GM19023 (cell line): ENCODE results near the gene WNT9B.

Experiments
- ATAC-seq: cut with Tn5 transposase; IDR thresholded peaks from one replicate; pipeline ENCODE4 v1.9.1; 2021; ENCODE audit warnings: mild to moderate bottlenecking, moderate library complexity; ENCODE audit not compliant: unreplicated experiment

Gene WNT9B

DNA sequence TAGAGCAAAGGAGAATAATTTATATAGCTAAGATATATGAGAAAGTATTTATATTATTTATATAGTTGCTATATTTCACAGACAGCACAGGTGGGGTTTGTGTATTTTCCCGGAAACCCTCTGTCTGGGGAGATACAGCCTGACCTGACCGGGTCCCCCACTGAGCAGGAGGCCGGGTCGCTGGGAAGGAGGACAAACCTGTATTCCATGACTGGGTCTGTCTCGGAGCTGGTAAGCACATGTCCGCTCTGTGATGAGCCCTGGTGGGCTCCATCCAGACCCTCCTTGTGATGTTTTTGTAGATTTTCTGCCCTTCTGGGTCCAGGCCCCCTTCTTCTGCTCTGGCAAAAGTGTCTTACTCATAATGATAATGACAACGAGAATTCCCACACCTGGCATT, 27.7 kb downstream of the WNT9B start:
- no peak for ATAC-seq

DNA sequence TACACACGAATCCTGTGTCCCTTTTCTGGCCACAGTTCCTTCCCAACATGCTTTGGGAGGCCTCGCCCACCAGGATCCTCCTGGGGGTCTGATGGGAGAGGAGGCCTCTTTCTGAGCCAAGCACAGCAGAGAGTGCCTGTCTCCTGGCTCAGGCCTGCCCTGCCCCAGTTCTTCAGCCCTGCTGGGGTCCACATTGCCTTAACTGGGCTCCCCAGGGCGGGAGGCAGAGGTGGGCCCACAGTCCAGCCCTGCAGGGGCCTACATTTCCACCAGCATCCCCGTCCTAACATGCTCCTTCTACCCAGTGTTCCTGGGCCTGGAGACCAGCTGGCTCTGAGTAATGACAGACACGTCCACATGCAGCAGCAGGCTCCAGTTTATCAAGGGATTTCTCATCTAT, 29.6 kb downstream of the WNT9B start:
- no peak for ATAC-seq

DNA sequence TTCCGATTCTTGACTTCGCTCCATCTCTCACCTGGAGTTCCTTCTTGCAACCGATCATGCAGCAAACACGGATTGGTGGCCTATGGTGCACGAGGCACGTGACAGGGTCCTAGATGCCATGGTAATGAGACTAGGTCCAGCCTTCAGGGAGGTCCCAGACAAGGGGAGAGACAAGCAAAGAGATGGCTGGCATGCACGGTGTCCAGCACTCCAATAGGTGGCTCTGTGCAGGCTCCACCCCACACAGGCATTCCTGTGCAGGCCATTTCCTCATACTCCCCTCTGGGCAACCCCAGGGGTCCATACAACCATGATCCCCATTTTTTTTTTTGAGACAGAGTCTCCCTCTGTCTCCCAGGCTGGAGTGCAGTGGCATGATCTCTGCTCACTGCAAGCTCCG, 31.3 kb downstream of the WNT9B start:
- no peak for ATAC-seq

DNA sequence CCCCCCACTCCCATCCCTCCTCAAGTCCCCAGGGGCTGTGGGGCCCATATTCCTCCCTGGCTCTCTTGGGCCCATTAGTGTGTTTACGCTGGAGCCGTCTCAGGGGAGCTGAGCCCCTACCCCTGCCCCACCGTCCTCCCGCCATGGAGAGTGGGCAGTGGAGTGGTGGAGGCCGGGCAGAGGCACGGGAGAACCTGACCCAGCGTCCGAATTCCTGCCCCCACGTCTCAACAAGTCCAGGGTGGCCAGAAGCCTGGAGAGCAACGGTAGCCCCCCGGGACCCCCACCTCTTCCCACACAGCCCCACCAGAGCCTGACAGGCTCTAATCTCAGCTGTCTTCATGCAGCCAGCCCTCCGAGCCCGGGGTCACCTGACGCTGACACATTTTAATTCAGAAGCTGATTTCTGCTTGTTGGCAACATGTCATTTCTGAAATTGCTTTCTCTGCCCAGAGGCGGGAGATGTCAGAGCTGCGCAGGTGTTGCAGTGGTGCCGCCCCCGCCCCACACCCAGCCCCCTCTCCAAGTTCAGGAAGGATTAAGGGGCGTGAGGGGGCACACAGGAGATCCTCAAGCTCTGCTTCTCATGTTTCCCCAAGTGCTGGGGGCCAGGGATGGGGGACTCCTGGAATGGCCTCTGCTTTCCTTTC, 32.6 kb downstream of the WNT9B start:
- no peak for ATAC-seq

GRCh38 chr17:46884552-46884951, 33.2 kb downstream of the WNT9B start:
- ATAC-seq: no peak

DNA sequence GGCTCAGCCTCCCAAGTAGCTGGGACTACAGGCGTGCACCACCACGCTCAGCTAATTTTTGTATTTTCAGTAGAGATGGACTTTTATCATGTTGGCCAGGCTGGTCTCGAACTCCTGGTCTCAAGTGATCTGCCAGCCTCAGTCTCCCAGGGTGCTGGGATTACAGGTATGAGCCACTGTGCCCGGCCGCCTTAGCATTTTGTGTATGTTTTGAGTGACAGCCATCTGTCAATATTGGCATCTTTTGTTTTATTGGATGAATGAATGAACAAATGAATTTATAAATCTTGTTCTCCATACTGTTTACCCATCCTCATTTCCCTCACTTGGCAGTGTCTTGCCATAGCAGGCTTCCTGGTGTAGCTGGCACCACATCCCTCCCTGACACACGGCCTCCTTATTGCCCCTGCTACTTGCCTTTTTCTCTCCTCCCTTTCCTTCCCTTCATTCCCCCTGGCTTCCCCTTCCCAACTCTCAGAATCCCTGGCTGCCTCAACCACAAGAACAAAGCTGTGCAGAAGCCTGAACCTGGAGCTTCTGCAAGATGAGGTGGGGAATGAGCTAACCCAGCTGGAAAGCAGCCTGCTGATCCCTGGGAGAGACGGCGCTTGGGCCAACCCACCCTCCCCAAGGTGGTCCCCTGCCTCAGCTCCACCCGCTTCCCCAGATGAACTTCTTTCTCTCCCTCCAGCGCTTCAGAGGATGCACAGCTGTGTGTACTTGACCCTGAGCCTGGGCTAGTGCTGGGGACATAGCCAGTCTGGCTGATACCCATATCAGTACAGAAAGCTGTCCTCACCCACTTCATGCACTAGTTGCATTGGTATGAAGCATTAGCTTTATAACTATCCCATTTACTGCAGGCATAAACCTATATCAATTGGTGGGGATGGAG, 34.3 kb downstream of the WNT9B start:
- no peak for ATAC-seq

DNA sequence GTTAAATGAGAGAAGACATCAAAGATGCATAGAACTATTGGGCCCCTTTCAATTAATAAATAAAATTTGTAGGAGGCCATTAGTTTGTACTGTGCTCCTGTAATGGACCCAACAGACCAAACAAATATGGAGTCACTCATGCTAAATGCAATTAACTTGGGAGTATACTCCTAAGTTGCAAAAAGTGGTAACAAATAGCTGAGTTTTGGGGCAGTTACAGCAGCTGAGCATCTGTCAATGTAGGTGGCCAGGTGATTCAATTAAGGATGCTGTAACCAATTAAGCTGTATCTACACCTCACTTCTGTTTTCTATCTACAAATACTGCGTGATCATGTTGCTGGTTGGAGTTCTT, 34.9 kb downstream of the WNT9B start:
- no peak for ATAC-seq

DNA sequence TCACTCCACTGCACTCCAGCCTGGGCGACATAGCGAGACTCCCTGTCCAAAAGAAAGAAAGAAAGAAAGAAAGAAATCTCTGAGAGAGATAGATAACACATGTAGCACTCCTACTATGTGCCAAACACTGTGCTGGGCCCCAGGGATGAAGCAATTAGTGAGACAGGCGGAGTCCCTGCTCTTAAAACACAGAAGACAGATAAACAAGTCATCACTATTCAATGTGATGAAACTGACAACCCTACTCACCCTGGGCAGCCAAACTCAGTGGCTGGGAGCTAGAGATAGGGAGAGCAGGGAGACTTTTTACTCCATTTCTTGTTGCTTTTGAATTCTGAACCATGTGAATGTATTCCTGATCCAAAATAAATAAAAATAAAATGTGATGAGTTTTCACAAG, 36.3 kb downstream of the WNT9B start:
- ATAC-seq: no peak

GRCh38 chr17:46888727-46889126, 37.3 kb downstream of the WNT9B start:
- ATAC-seq: no peak

DNA sequence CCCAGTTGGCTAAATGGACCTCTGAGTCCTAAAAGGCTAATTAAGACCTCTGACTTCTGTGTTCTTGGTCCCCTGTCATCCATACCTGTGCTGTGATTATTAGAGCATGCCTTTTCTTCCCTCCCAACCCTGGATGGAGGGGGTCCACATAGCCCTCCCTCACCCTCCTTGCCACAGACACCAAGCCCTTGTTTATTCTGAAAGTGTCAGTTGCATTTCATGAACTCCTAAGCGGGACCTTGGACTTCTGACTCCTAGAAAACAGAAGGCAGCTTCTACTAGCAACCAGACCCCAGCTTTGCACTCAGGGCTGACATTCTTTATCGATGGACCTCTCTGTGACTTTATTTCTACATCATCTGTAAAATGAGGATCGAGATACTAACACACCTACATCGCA, 38.1 kb downstream of the WNT9B start:
- no peak for ATAC-seq

- no peak for ATAC-seq
Measured at GRCh38 chr17:46889992-46890564, 38.7 kb downstream of the WNT9B start.

DNA sequence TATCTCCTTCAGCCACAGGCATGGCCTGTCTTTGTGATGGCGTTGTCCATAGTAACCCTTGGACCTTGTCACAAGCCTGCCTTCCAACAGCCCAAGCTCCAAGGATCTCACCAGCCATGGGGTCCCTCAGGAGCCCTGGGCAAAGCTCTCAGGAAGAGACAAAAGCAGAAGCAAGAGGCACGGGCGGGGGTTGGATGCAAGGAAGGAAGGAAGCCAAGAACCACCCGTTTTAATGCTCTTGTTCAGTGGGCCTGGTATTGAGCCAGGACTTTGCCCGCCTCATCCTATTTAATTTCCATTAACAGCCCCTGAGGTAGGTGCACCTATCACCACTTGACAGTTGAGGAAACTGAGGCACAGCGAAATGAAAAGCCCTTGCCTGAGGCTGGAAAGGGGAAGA, 39.3 kb downstream of the WNT9B start:
- no peak for ATAC-seq

DNA sequence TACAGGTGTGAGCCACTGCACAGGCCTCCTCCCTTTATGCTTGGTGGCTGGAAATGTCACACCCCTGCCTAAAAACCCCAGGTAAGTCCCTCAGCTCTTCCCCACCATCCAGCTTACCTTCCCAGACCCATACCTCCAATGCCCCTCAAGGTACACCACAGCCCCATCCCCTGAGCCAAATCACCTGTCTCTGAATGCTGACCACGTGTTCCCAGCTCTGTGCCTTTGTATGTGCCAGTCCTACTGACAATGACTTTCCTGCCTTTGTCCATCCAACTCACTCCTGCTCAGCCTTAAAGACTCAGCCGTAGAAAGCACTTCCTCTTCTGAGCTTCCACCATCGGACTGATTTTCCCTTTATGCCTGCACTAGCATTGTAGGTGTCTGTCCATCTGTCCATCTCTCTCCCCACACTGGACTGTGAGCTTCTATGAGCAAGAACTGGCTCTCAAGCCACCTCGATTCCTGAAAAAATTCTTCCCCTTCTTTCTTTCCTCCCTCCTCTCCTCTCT, 40.9 kb downstream of the WNT9B start:
- no peak for ATAC-seq

DNA sequence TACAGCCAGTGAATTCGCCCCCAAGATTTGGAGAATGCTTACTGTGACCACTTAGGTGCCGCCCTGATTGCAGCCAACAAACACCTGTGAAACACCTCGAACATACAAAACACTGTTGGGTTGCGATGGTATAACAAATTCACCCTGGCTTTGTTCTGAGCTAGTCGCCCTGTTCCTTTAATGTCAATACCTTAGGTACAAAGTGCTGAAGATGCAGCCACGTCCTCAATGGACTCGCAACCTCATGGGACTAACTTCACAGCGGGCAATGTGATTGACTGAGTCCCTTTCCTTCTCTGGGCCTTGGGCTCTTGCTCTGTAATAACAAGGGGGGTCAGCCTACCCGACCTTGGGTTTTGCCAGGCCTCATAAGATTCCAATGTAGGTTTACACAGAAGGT, 42.6 kb downstream of the WNT9B start:
- no peak for ATAC-seq

DNA sequence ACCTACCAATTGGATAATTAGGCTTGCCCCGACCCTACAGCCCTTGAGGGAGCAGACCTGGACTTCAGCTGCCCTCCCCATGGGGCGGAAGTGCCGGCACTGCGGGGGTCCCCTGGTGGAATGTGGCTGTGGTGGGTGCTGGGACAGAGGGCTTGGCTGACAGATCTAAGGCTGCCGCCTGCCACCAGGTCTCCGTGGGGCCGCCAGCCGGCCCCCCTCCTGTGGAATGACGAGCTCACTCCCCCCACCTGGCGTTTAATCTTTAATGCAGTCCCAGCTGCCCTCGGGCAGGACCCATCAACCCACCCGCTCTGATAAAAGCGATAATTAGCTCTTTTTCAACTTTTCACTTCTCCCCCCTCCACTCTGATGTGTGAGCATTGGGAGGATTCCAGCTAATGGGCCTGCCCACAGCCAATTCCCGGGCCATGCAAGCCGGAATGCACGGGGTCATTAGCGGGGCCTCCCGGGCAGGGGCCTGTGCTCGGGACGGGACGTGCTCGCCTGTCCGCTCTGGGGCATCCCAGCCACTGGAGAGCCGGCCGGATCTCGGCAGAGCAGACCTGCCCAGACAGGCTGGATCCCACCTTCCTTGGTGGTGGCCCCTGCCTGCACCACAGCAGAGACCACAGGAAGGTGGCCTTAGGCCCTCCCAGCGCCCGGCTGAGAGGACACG, 43.2 kb downstream of the WNT9B start:
- ATAC-seq: no peak

GRCh38 chr17:46895171-46895570, 43.8 kb downstream of the WNT9B start:
- ATAC-seq: no peak

- ATAC-seq: no peak
Measured at GRCh38 chr17:46896991-46897390, 45.6 kb downstream of the WNT9B start.

GRCh38 chr17:46898364-46898763, 47.0 kb downstream of the WNT9B start:
- no peak for ATAC-seq

DNA sequence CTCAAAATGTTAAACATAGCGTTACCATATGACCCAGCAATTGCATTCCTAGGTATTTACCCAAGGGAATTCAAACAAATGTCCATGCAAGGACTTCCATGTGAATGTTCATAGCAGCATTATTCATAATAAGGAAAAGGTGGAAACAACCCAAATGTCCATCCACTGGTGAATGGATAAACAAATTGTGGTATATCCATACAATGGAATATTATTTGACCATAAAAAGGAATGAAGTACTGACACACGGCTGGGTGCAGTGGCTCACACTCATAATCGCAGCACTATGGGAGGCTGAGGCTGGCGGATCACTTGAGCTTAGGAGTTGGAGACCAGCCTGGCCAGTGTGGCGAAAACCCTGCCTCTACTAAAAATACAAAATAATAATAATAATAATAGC, 47.5 kb downstream of the WNT9B start:
- no peak for ATAC-seq

- no peak for ATAC-seq
Measured at GRCh38 chr17:46901291-46901690, 49.9 kb downstream of the WNT9B start.
